Measurements from ENCODE around the gene CTNNBL1. TPM values are rescaled to one million over a fixed set of nuclear protein-coding genes. Genes with fewer than 3 reads are reported as not detected.

The CTNNBL1 gene
- total and polyA plus RNA-seq, 8 donors: 36.0 to 63.6 (median 50.1) TPM

DNA sequence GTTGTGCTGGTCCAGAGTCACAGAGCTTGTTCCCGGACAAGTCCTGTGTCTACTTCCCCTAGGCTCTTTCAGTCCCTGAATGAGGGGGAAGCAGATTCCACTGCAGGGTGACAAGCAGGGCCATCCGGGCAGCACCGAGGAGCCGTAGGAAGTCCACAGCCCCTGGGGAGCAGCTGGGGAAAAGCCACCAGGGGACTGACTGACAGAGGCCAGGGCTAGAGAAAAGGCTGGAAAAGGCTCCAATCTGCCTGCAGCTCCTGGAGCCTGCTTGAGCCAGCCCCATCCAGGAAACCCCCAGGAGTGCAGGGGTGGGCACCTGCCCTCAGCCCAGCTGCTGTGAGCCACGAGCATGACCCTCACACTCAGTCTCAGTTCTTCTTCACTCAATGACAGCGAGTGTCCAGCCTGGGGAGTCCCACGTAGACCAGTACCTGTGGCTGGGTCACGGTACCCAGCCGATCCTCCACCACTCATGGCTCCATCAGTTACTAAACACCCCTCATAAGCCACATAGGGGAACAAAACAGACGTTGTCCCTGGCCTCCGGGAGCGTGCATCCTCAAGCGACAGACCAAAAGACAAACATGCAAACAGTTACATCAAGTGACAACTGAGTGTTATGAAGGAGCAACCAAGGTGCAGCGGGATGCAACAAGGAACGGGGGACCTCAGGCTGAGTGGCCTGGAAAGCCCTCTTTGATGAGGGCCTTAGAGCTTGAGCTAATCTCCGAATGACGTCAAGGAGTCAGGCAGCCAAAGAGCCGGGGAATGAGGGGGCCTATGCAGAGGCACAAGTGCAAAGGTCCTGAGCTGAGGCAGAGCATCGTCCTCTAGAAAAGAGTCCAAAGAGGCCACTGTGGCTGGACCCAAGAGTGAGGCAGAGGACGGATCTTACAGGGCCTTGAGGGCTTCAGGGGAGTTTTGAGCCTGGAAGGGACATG is 184.3 kb downstream of the CTNNBL1 start:
- Histone ChIP-seq H3K27ac (no peak overlapping the region), H3K9me3 (no peaks in the 10 kb centered on the region), H3K4me3 (no peak overlapping the region), H3K4me1 (no peaks in the 10 kb centered on the region), H3K27me3 (no peaks in the 10 kb centered on the region), H3K36me3 (peaks cover 0 to 20% of the 10 kb centered on the region in 2 donors)
- intact Hi-C loops (cut with DNase I): no loop called here
- TF ChIP-seq, protein P1, sequence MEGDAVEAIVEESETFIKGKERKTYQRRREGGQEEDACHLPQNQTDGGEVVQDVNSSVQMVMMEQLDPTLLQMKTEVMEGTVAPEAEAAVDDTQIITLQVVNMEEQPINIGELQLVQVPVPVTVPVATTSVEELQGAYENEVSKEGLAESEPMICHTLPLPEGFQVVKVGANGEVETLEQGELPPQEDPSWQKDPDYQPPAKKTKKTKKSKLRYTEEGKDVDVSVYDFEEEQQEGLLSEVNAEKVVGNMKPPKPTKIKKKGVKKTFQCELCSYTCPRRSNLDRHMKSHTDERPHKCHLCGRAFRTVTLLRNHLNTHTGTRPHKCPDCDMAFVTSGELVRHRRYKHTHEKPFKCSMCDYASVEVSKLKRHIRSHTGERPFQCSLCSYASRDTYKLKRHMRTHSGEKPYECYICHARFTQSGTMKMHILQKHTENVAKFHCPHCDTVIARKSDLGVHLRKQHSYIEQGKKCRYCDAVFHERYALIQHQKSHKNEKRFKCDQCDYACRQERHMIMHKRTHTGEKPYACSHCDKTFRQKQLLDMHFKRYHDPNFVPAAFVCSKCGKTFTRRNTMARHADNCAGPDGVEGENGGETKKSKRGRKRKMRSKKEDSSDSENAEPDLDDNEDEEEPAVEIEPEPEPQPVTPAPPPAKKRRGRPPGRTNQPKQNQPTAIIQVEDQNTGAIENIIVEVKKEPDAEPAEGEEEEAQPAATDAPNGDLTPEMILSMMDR (IDR thresholded peaks at IDR 0.05): no peak
- DNase-seq (no peak), ATAC-seq (no peak)

DNA sequence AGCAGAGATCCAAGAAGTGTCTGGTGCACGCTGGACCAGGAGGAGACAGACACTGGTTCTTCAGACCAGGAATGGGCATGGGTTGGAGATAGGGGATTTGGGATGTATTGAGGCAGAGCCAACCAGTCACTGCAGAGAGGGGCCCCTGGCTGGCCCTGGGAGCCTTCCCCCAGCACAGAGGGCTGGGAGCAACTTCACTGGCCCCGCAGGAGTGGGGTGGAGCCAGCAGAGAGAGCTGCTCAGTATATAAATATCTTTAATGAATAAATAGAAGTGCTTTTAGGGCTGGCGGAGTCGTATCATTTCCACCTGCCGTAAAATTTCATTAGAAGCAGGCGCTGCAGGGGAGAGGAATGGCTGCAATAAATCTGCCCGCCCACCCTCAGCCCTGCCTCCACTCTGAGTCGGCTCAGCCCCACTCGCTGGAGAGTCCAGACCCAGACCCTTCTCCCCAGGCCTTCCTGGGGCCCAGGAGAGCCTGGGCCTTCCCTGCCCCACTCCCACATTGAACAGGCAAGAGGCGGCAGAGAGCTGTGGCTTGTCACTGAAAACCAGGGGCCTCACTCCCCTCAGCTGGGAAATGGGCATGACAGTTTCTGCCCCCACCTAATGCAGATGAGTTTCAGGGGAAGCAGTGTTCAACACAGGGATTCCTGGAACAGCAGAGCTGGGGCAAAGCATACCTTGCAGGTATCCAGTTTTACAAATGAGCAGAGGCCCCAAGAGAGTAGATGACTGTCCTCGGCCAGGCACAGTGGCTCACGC is 185.2 kb downstream of the CTNNBL1 start:
- intact Hi-C loops (cut with DNase I): no loop called here
- Histone ChIP-seq H3K4me1 (no peaks in the 10 kb centered on the region), H3K27ac (no peak overlapping the region), H3K9me3 (no peaks in the 10 kb centered on the region), H3K27me3 (no peaks in the 10 kb centered on the region), H3K36me3 (peaks cover 0 to 11% of the 10 kb centered on the region in 2 donors), H3K4me3 (no peak overlapping the region)
- no peak for DNase-seq
- no peak for ATAC-seq
- TF ChIP-seq, protein P1 (IDR thresholded peaks at IDR 0.05): no peak

DNA sequence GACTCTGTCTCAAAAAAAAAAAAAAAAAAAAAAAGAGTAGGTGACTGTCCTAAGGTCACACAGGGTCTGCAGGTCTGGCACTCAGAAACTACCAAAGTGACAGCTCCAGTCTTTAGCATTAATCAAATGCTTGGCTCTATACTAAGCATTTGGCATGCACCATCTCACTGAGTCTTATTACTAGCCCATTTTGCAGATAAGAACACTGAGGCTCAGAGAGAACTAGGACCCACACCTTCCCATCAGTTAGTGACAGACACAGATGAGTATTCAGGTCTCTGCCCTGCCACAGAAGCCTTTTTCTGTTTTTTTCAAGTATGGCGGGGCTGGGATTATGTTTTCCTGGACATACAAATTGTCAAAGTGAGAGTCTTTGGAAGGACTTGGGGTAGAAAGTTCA is 186.0 kb downstream of the CTNNBL1 start:
- Histone ChIP-seq H3K27ac (no peak overlapping the region), H3K36me3 (peaks cover 0 to 2% of the 10 kb centered on the region in 2 donors), H3K4me3 (no peak overlapping the region), H3K27me3 (no peaks in the 10 kb centered on the region), H3K9me3 (no peaks in the 10 kb centered on the region), H3K4me1 (no peaks in the 10 kb centered on the region)
- ATAC-seq: no peak
- TF ChIP-seq, protein P1 (IDR thresholded peaks at IDR 0.05): no peak
- no peak for DNase-seq
- intact Hi-C loops (cut with DNase I): no loop called here

DNA sequence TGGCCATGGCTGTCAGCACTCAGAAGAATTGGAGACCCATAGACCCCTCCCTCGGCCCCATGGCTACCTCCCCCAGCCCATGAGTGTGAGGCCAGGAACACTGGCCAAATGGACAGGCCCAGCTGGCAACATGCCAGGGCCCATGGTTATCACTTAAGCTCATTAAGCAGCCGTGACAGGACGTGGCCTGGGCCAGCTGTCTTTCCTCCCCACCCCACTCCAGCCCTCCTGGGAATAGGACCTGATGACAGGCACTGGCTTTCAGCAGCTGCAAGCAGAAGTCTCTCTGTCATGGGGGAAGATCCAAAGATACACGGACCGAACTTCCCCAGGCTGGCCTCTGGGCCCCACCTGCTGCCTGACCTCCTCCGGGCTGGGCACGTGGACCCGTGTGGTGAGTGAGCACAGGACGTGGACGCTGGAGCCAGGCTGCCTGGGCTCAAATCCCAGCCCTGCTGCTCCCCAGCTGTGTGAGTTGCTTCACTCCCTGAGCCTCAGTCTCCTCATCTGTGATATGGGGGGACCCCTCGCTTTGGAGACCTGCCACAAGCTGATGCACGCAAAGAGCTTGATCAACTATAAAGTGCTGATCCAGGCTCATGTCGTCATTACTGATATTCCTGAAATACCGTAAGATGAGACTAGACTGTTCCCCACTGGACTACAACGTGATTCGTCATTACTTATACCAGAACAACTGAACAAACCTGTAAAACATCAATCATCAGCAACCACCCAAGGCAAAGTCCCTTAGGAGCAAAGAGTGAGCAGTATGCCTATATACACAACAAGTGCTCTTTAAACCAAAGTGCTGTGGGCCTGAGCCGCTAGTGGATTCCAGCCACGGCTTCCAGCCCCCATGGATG is 187.1 kb downstream of the CTNNBL1 start:
- ATAC-seq (no peak), DNase-seq (peak in 2 of 4 donors; percentile 58 to 83)
- Histone ChIP-seq H3K27me3 (peaks cover 0 to 2% of the 10 kb centered on the region in 2 donors), H3K36me3 (no peaks in the 10 kb centered on the region), H3K27ac (no peak overlapping the region), H3K4me1 (no peaks in the 10 kb centered on the region), H3K9me3 (no peaks in the 10 kb centered on the region), H3K4me3 (no peak overlapping the region)
- TF ChIP-seq, protein P1 (IDR thresholded peaks at IDR 0.05): no peak
- intact Hi-C loops (cut with DNase I): no loop called here

All from left lung (tissue), 10 donors.